ENCODE results near the gene PRR9. TPM values are rescaled to one million over a fixed set of nuclear protein-coding genes. Genes with fewer than 3 reads are reported as not detected.
A peak's percentile ranks its signal among the peaks of the same experiment; 100 is the strongest.
"Not testable (repeated sequence)": the region's sequence is repeated elsewhere in the genome, so short reads cannot be mapped to it uniquely, and the experiment has no call there.

PRR9 gene
- total RNA-seq = not detected in 2 replicates

GRCh38 chr1:153217212-153217611 lies at the start of gene PRR9:
TSS of gene PRR9 (plus strand) at chr1:153217584. CDS start at chr1:153218145, 561 bp downstream.
- Histone ChIP-seq H3K27me3 (ENCODE audit: control insufficient read depth, insufficient read depth, low read length) (peaks cover 2% of the 10 kb centered on the region), H3K4me3 (ENCODE audit: low read depth, low read length) (no peak within 1 kb of the TSS), H3K36me3 (ENCODE audit: control insufficient read depth, insufficient read depth, low read length) (no peaks in the 10 kb centered on the region)
- no peak for TF ChIP-seq CTCF (IDR thresholded peaks at IDR 0.05; ENCODE audit: insufficient read depth, low read length, severe bottlenecking)
- FAIRE-seq (no peak), DNase-seq (ENCODE audit: low read depth) (peak; percentile 11)

- DNase-seq (ENCODE audit: low read depth) (peak; percentile 38), FAIRE-seq (no peak)
- no peaks in the 10 kb centered on the region for H3K27me3 ChIP-seq (ENCODE audit: control insufficient read depth, insufficient read depth, low read length)
- no peaks in the 10 kb centered on the region for H3K36me3 ChIP-seq (ENCODE audit: control insufficient read depth, insufficient read depth, low read length)
- H3K4me3 ChIP-seq (ENCODE audit: low read depth, low read length) = no peak overlapping the region
- TF ChIP-seq CTCF (IDR thresholded peaks at IDR 0.05; ENCODE audit: insufficient read depth, low read length, severe bottlenecking) = no peak
These were observed 48.7 kb upstream of the PRR9 start for GRCh38 chr1:153168686-153169085.

GRCh38 chr1:153174624-153175023 lies 42.8 kb upstream of the PRR9 start:
- FAIRE-seq (peak; percentile 95), DNase-seq (ENCODE audit: low read depth) (peak; percentile 93)
- Histone ChIP-seq H3K36me3 (ENCODE audit: control insufficient read depth, insufficient read depth, low read length) (no peaks in the 10 kb centered on the region), H3K4me3 (ENCODE audit: low read depth, low read length) (no peak overlapping the region), H3K27me3 (ENCODE audit: control insufficient read depth, insufficient read depth, low read length) (no peaks in the 10 kb centered on the region)
- no peak for TF ChIP-seq CTCF (IDR thresholded peaks at IDR 0.05; ENCODE audit: insufficient read depth, low read length, severe bottlenecking)

GRCh38 chr1:153178922-153179321 lies 38.5 kb upstream of the PRR9 start:
- Histone ChIP-seq H3K36me3 (ENCODE audit: control insufficient read depth, insufficient read depth, low read length) (no peaks in the 10 kb centered on the region), H3K27me3 (ENCODE audit: control insufficient read depth, insufficient read depth, low read length) (no peaks in the 10 kb centered on the region), H3K4me3 (ENCODE audit: low read depth, low read length) (no peak overlapping the region)
- no peak for FAIRE-seq
- TF ChIP-seq CTCF (IDR thresholded peaks at IDR 0.05; ENCODE audit: insufficient read depth, low read length, severe bottlenecking) = no peak
- no peak for DNase-seq (ENCODE audit: low read depth)

- TF ChIP-seq CTCF (IDR thresholded peaks at IDR 0.05; ENCODE audit: insufficient read depth, low read length, severe bottlenecking) = peak; percentile 18
- DNase-seq (ENCODE audit: low read depth) (peak; percentile 53), FAIRE-seq (no peak)
- no peaks in the 10 kb centered on the region for H3K27me3 ChIP-seq (ENCODE audit: control insufficient read depth, insufficient read depth, low read length)
- no peaks in the 10 kb centered on the region for H3K36me3 ChIP-seq (ENCODE audit: control insufficient read depth, insufficient read depth, low read length)
- no peak overlapping the region for H3K4me3 ChIP-seq (ENCODE audit: low read depth, low read length)
These were observed 36.8 kb upstream of the PRR9 start for GRCh38 chr1:153180556-153180955.

GRCh38 chr1:153188301-153188700 lies 29.1 kb upstream of the PRR9 start:
- FAIRE-seq; H3K27me3 ChIP-seq (ENCODE audit: control insufficient read depth, insufficient read depth, low read length); H3K4me3 ChIP-seq (ENCODE audit: low read depth, low read length); H3K36me3 ChIP-seq (ENCODE audit: control insufficient read depth, insufficient read depth, low read length): not testable (repeated sequence)
- DNase-seq (ENCODE audit: low read depth) = peak; percentile 52

Measured in bronchial epithelial cell (primary cell).